Activated CD8-positive, alpha-beta memory T cell treated with anti-CD3 and anti-CD28 coated beads, Interleukin-2, amount 50 U/mL, for 1 hour (primary cell): Measurements from ENCODE around the gene NRARP.

ENCODE experiments used
- DNase-seq: peaks from one replicate; pipeline ENCODE4 v3.0.0-alpha.2; 2020; ENCODE audit errors: extremely low read depth

NRARP gene

GRCh38 chr9:137256856-137257255 is 45.2 kb downstream of the NRARP start:
- DNase-seq, result no peak

DNA sequence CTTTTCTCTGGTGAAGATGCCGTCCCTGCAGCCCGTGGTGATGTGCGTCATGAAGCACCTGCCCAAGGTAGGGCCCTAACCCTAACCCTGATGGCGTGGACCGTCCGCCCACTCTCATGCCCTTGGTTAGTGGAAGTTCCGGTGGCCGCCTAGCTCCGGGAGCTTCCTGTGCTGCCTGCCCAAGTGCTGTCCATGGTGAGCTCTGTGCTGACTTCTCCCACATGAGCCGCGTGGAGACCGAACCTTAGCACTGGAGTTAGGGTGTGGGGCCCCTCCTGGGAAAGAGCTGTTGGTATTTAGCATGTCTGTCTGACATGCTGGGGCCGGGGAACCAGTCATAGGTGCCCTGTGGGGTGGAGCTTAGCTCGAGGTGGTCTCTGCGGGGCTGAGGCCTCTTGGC is 45.7 kb downstream of the NRARP start:
- DNase-seq, result no peak

DNA sequence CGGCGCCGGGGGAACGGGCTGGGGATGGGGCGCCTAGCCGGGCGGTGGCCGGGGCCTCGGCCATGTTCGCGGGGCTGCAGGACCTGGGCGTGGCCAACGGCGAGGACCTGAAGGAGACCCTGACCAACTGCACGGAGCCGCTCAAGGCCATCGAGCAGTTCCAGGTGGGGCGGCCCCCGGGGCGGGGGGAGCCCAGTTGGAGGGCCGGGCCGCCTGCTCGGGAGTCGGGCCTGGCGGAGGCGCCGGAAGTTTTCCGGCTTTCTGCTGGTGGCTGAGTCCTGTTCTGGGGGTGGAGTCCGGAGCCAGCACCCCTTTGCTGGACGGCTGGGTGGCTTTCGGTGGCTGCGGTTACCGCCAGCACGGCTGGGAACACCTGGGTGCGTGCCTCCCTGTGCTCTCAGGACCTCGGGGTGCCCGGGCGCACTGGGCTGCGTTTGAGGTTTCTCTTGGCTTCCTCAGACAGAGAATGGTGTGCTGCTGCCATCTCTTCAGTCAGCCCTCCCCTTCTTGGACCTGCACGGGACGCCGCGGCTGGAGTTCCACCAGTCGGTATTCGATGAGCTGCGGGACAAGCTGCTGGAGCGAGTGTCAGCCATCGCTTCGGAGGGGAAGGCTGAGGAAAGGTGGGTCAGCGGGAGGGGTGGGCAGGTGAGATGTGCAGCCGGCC is 46.5 kb downstream of the NRARP start:
- DNase-seq, result no peak

DNA sequence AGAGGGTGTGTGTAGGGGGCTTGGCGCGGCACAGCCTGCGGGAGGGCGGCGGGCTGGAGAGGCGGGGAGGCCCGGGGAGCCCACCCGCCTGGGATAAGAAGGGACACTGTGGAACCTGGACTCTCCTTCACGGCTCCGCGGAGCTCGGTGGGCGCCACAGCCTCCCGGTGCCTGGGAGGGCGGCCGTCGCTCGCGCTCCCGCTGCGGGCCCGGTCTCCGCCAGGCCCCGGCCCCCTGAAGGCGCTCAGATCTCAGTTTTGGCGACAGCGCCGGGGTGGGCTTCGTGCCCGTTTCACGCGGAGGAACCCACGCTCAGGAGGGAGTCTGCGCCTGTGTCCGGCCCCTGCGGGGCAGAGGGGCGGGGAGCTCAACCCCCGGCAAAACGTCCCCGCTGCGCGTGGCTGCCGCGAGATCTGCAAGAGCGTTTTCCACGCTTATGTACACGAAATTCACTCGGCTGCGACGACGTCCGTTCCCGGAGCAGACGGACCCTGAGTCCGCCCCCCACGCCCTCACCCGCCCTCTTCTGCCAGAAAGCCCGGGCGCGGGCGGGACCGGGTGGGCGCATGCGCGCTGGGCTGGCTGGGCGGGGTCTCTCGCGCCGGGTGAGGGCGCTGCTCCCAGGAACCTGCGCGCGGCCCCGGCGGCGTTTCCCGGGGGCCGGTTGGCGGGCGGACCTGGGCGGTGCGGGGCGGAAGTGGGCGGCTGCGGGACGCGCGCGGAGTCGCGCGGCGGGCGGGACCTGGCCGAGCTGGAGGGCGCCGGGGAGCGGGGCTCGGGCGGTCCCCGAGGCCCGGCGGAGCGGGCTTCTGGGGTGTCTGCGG is 47.2 kb downstream of the NRARP start, which contains the start of gene NELFB:
Gene NELFB, plus strand, starts transcription at position 704 of the 824 bp plus-strand sequence.
- peak; percentile 71 for DNase-seq

DNA sequence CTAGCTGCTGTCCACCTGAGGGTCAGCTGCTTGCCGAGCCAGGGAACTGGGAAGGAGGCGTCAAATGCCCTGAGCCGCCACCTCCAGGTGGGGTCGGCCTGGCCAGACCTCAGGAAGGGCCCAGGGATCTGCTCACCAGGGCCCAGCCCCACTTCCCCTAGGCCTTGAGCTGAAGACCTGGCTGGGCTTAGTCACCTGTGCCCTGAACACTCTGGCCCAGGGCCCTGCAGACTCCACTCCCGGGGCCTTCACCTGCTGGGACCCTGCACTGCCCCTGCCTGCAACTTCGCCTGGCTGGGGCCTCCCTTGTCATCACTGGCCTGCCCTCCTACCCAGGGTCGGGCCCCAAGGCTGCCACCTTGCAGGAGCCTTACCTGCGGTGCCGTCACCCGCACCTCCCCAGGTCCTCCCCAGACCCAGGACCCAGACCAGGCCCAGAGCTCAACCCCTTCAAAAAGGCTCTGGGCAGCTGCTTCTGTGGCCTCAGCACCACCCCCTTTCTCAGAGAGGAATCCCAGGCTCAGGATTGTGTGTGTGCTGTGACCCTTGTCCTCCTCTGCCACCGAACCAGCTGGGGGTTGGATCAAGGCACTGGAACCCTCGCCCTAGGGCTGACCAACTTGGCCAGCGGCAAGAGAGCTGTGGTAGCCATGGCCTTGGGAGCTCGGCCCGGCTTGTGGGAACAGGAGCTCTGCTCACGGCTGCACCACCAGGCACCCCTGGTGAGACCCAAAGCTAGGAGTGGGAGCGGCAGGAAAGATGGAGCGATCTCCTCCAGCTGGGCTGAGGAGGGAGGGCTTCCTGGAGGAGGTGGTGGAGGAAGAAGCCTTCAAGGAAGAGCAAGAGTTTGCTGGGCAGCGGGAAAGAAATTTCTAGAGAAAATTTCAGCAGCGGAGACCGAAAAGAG is 48.1 kb downstream of the NRARP start:
- no peak for DNase-seq

DNA sequence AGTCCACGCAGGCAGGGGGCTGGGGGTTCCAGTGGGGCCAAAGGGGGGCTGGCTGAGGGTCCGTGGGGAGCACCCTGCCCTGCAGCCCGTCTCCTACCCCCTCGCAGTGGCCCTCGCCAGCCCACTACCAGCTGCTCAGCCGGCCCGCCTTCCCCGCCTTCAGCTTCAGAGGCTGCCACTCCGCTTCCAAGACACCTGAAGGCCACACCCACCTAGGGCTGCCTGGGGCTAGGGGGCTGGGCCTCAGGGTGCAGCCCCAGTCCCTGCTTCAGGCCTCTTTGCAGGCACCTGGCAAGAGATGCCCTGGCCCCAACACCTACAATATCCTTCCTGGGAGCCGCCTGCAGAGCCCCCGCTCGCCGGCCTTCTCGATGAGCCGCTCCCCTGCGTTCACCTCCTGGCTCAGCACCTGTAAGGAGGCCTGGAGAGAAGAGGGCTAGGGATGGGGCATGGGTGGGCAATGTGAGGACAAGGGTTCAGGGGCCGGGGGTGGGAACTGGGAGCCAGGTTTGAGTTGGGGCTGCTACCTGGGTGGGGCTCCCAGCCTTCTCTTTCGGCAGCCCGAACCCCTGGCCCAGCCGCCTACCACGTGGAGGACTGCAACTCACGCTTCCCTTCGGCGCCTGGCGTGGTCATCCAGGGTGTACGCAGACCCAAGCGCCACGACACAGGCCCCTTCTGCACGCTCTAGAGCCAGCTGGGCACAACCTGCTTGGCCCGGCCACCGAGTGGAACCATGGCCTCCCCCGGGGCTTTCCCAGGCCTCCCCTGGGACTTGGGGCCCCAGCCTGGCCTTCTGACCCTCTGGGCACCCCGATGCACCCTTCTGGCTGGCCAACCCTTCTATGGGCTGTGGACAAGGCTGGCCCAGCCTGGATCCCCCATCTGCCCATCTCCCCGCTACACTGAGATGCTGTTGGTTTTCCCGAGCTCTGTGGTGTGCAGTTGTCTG is 49.2 kb downstream of the NRARP start:
- no peak for DNase-seq

DNA sequence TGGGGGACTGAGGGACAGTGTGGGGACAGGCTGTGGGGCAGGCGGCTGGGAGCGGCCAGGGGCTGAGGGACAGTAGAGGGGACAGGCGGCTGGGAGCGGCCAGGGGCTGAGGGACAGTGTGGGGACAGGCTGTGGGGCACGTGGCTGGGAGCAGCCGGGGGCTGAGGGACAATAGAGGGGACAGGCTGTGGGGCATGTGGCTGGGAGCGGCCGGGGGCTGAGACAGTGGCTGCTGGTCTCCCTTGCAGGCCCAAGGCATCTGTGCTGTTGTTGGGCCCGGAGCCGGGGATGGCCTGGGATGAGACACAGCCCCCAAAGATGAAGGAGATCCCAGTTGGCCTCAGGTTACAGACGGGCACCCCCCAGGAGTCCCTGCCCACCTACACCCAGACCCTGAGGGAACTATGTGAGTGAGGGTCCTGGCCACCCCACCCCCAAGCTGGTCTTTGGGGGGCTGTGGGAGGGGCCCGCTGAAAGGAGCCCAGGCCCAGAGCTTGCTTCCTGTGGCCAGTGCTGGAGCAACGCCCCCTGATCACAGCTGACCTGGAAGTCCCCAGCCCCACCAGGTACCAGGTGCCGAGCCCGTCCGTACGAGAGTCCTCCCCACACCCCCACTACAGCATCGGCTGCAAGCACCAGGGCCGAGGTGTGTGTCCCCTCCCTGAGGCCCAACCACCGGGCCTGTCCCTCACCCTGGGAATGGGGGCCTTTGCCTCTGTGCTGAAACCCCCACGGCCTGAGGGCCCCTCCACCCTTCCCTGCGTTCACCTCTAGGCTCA is 50.4 kb downstream of the NRARP start:
- DNase-seq, result no peak

DNA sequence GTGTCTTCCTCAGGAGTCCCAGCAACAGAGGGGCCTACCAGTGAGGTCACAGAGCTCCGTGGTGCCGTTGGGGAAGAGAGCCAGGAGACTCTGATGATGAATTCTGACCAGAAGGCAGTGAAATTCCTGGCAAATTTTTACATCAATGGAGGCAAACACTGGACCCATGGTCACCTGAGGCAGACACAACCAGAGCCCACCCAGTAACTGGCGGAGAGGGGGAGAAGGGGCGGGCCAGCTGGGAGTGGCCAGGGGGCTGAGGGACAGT is 50.9 kb downstream of the NRARP start, which contains the start of gene STPG3:
Gene STPG3, plus strand, starts transcription at position 93 of the 268 bp plus-strand sequence. Its CDS starts 1 bp downstream, at position 94.
- DNase-seq, result no peak

GRCh38 chr9:137250329-137251193 is 51.5 kb downstream of the NRARP start:
- no peak for DNase-seq
